HG02571 (cell line): Measurements from ENCODE around the gene PLXNC1.
"Not testable (repeated sequence)": the region's sequence is repeated elsewhere in the genome, so short reads cannot be mapped to it uniquely, and the experiment has no call there.

ENCODE experiments used
- ATAC-seq: cut with Tn5 transposase; IDR thresholded peaks from one replicate; pipeline ENCODE4 v1.9.1; 2021; ENCODE audit warnings: mild to moderate bottlenecking, moderate library complexity; ENCODE audit not compliant: unreplicated experiment

Gene PLXNC1

GRCh38 chr12:94284859-94285258 is 136.5 kb downstream of the PLXNC1 start:
- ATAC-seq, result no peak

GRCh38 chr12:94285943-94286582 is 137.7 kb downstream of the PLXNC1 start:
- ATAC-seq, result no peak

GRCh38 chr12:94286583-94287244 is 138.3 kb downstream of the PLXNC1 start:
- no peak for ATAC-seq

GRCh38 chr12:94287245-94287628 is 138.9 kb downstream of the PLXNC1 start:
- no peak for ATAC-seq

GRCh38 chr12:94289461-94290312 is 141.3 kb downstream of the PLXNC1 start:
- ATAC-seq, result no peak

- ATAC-seq, result no peak
Observed at GRCh38 chr12:94290353-94290752, 142.0 kb downstream of the PLXNC1 start.

- no peak for ATAC-seq
Observed at GRCh38 chr12:94297096-94297699, 148.8 kb downstream of the PLXNC1 start.

GRCh38 chr12:94297876-94298505 is 149.6 kb downstream of the PLXNC1 start:
- ATAC-seq, result no peak

GRCh38 chr12:94299846-94300245 is 151.5 kb downstream of the PLXNC1 start:
- ATAC-seq, result no peak

- ATAC-seq, result no peak
Observed at GRCh38 chr12:94304012-94304411, 155.6 kb downstream of the PLXNC1 start.

- no peak for ATAC-seq
Observed at GRCh38 chr12:94304566-94305061, 156.2 kb downstream of the PLXNC1 start.

GRCh38 chr12:94305130-94305957 is 157.0 kb downstream of the PLXNC1 start:
- ATAC-seq, result peak; percentile 61

- no peak for ATAC-seq
Observed at GRCh38 chr12:94308612-94309011, 160.2 kb downstream of the PLXNC1 start.

- ATAC-seq, result peak; percentile 47
Observed at GRCh38 chr12:94309373-94309772, 161.0 kb downstream of the PLXNC1 start.

GRCh38 chr12:94312378-94312777 is 164.0 kb downstream of the PLXNC1 start:
- ATAC-seq, result no peak

GRCh38 chr12:94316600-94316999 is 168.2 kb downstream of the PLXNC1 start:
- not testable (repeated sequence) for ATAC-seq

- ATAC-seq, result no peak
Observed at GRCh38 chr12:94318181-94318580, 169.8 kb downstream of the PLXNC1 start.

- ATAC-seq, result no peak
Observed at GRCh38 chr12:94320109-94320508, 171.7 kb downstream of the PLXNC1 start.

GRCh38 chr12:94322346-94322745 is 174.0 kb downstream of the PLXNC1 start:
- no peak for ATAC-seq

- no peak for ATAC-seq
Observed at GRCh38 chr12:94326234-94326633, 177.9 kb downstream of the PLXNC1 start.
